Measurements from ENCODE around the gene SPATA31D3.
"Not testable (repeated sequence)": the region's sequence is repeated elsewhere in the genome, so short reads cannot be mapped to it uniquely, and the experiment has no call there.

Gene SPATA31D3

GRCh38 chr9:81943393-81943792, at the start of gene SPATA31D3:
SPATA31D3 (plus strand) TSS chr9:81943500; CDS start chr9:81943586, 86 bp downstream.
- DNase-seq (ENCODE audit: low read depth in 3 of 3, low spot score in 1 of 3): not testable (repeated sequence)

GRCh38 chr9:81893929-81894328, 49.4 kb upstream of the SPATA31D3 start:
- DNase-seq (ENCODE audit: low read depth in 3 of 3, low spot score in 1 of 3): no peak

DNA sequence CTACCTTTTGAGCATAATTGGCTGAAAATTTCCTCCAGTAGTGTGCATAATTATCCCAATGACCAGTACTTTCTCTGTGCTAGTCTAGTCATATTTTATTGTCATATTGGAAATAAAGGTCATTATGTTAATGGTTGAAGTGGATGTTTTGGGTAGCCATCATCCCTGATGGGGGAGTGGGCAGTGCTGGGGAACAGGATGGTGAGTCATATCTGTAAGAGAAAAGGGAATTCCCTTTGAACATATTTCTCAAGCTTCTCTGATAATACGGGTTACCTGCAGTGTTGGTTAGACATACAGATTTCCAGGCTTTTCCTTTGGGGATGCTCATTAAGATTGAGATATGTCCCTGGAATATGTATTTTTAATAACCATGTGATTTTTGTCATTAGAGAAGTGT, 48.4 kb upstream of the SPATA31D3 start:
- DNase-seq (ENCODE audit: low read depth in 3 of 3, low spot score in 1 of 3): no peak

GRCh38 chr9:81896070-81896469, 47.2 kb upstream of the SPATA31D3 start:
- DNase-seq (ENCODE audit: low read depth in 3 of 3, low spot score in 1 of 3): no peak

DNA sequence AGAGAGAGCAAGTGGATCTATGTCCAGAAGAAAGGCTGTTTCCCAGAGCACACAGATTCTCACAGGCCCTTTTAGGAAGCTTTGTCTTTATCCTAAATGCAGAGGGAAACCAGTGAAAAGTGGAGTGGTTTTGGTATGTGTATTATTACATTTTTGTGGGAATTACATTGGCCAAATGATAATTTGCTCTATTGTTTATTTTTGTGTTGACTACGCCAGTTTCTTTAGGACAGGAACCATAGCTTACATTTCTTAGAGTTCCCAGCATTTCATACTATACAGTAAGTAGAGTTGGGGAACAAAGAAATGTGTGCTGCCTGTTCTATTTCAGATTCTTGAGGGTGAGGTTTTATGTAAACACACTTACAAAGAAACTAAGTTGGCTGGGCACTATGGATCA, 44.4 kb upstream of the SPATA31D3 start:
- DNase-seq (ENCODE audit: low read depth in 3 of 3, low spot score in 1 of 3): no peak

- DNase-seq (ENCODE audit: low read depth in 3 of 3, low spot score in 1 of 3): no peak
Measured at GRCh38 chr9:81902196-81902595, 41.1 kb upstream of the SPATA31D3 start.

DNA sequence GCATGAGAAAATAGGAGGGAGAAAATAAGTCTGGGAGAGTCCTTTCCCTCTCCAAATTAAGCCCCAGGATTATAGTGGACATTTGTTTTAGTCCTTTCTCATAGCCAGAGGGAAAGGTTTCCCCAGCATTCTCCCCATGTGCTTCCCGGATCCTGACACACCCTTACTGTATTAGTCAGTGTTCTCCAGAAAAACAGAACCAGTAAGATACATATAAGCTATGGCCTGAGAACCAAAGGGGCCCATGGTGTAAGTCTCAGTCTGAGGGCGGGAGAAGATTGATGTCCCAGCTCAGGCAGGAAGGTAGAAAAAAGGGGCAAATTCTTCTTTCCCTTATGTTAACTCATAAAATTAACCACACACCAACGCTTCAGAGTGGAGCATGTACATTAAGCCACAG, 40.7 kb upstream of the SPATA31D3 start:
- DNase-seq (ENCODE audit: low read depth in 3 of 3, low spot score in 1 of 3): no peak

DNA sequence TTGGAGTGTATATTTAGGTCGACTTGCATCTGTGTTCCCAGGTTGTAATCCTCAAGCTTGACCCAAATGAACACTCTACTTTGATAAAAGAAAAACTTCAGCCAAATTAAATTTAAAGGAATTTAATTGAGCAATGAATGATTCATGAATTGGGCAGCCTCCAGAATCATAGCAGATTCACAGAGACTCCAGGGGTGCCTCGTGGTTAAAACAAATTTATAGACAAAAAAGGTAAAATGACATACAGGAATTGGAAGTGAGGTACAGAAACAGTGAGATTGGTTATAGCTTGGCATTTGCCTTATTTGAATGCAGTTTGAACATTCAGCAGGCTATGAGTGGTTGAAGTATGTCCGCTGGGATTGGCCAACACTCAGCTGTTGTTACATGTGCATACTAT, 36.6 kb upstream of the SPATA31D3 start:
- no peak for DNase-seq (ENCODE audit: low read depth in 3 of 3, low spot score in 1 of 3)

DNA sequence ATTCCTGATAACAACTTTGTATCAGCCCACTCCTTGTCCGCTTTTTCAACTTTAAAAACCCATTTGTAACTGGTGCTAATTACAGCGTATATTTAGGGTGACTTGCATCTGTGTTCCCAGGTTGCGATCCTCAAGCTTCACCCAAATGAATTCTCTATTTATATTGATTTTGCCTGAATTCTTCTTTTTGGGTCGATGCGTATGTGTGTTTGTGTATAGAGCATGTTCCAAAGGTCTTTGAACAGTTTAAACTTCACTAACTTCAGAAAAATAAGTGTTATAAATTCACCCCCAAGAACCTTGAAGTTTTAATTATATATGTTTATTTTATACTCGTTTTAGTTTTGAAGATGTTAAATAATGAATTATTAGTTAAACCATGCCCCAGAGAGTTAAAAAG, 31.2 kb upstream of the SPATA31D3 start:
- no peak for DNase-seq (ENCODE audit: low read depth in 3 of 3, low spot score in 1 of 3)

DNA sequence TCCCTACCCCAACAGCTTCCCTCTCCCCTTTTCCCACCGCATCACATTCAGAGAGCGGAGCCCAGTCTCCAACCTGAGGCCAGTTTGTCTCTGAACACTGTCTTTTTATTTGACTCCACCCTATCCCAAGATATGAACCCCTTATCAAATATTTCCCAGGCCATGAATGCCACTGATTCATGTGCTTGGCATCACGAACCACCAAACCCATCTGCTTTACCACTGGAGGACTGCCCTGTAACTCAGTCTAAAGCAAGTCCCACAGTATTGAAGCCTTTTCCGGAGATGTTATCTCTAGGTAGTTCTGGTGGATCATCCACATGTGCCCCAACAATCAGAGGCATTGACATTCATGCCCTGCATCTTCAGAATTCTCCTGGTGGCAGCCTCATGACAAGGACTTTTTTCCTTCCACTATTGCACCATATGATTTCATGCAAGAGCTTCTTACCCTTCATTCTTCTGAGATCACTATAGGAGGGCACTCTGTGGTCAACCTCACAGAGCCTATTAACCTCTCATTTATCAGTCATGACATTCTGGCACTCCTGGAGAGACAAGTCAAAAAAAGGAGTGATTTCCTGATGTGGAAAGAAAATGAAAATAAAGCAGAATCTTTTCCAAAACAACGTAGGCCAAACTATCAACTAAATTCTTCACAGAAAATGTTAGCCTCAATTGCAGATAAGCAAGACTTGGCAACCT, 27.3 kb upstream of the SPATA31D3 start:
- no peak for DNase-seq (ENCODE audit: low read depth in 3 of 3, low spot score in 1 of 3)

GRCh38 chr9:81918507-81918906, 24.8 kb upstream of the SPATA31D3 start:
- DNase-seq (ENCODE audit: low read depth in 3 of 3, low spot score in 1 of 3): not testable (repeated sequence)

- not testable (repeated sequence) for DNase-seq (ENCODE audit: low read depth in 3 of 3, low spot score in 1 of 3)
Measured at GRCh38 chr9:81928305-81928704, 15.0 kb upstream of the SPATA31D3 start, which contains the start of gene SPATA31D4. SPATA31D4 (plus strand) TSS chr9:81928428; CDS start chr9:81928514, 86 bp downstream.

DNA sequence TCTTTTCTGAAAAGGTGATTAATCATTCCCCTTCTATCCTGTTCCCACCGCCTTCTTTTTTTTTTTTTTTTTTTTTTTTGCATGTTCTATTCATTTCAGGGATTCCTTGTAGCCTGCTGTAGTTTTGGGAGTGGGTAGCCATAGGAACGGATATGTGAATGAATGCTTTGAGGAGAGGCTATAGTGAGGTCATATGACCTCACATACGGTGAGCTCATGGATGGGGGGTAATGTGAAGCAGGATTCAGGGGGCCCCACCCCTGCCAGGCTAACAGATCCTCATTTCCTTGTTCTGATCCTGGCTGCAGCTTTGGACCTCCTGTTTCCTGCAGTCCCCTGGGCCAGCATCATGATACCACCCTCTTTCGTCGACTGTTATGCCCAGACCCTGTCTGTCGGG, 13.2 kb upstream of the SPATA31D3 start:
- not testable (repeated sequence) for DNase-seq (ENCODE audit: low read depth in 3 of 3, low spot score in 1 of 3)

GRCh38 chr9:81933547-81933946, 9.8 kb upstream of the SPATA31D3 start:
- not testable (repeated sequence) for DNase-seq (ENCODE audit: low read depth in 3 of 3, low spot score in 1 of 3)

- DNase-seq (ENCODE audit: low read depth in 3 of 3, low spot score in 1 of 3): not testable (repeated sequence)
Measured at GRCh38 chr9:81948650-81949049, 5.3 kb downstream of the SPATA31D3 start.

GRCh38 chr9:81953096-81953495, 9.8 kb downstream of the SPATA31D3 start:
- no peak for DNase-seq (ENCODE audit: low read depth in 3 of 3, low spot score in 1 of 3)

DNA sequence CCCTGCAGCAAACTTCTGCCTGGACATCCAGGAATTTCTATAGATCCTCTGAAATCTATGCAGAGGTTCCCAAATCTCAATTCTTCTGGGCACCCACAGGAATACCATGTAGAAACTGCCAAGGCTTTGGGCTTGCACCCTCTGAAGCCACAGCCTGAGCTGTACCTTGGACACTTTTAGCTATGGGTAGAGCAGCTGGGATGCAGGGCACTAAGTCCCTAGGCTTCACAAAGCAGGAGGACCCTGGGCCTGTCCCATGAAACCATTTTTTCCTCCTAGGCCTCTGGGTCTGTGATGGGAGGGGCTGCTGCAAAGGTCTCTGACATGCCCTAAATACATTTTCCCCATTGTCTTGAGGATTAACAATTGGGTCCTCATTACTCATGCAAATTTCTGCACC, 12.3 kb downstream of the SPATA31D3 start:
- no peak for DNase-seq (ENCODE audit: low read depth in 3 of 3, low spot score in 1 of 3)

- DNase-seq (ENCODE audit: low read depth in 3 of 3, low spot score in 1 of 3): no peak
Measured at GRCh38 chr9:81964218-81965171, 21.2 kb downstream of the SPATA31D3 start.

GRCh38 chr9:81968026-81968425, 24.7 kb downstream of the SPATA31D3 start:
- no peak for DNase-seq (ENCODE audit: low read depth in 3 of 3, low spot score in 1 of 3)

GRCh38 chr9:81969971-81970370, 26.7 kb downstream of the SPATA31D3 start:
- DNase-seq (ENCODE audit: low read depth in 3 of 3, low spot score in 1 of 3): no peak

- no peak for DNase-seq (ENCODE audit: low read depth in 3 of 3, low spot score in 1 of 3)
Measured at GRCh38 chr9:81971727-81972126, 28.4 kb downstream of the SPATA31D3 start.

GRCh38 chr9:81974764-81975163, 31.5 kb downstream of the SPATA31D3 start:
- DNase-seq (ENCODE audit: low read depth in 3 of 3, low spot score in 1 of 3): no peak

Measured in stimulated activated CD4-positive, alpha-beta T cell treated with anti-CD3 and anti-CD28 coated beads, TNF-alpha, amount 100 ng/mL, for 1 hour (primary cell).